Left ventricle myocardium superior (tissue), 1 donor: ENCODE data around the gene ELOVL6. TPM values are rescaled to one million over a fixed set of nuclear protein-coding genes. Genes with fewer than 3 reads are reported as not detected.
"Not testable (repeated sequence)": the region's sequence is repeated elsewhere in the genome, so short reads cannot be mapped to it uniquely, and the experiment has no call there.

Source experiments
- ATAC-seq: fragments of 200-7000 bp; cut with Tn5 transposase; one replicate; pipeline ENCODE4 v1.9.1; 2020; ENCODE audit warnings: mild to moderate bottlenecking, moderate library complexity
- DNase-seq: peaks from one replicate; pipeline ENCODE4 v3.0.0-alpha.2; 2020
- intact Hi-C: fragments of 100-400 bp; cut with micrococcal nuclease; formaldehyde crosslinking; loops from one replicate; pipeline ENCODE4 v1.11.0; 2022
- total RNA-seq: library from RNA; stranded (reverse); fragmentation: NEBNext Ultra II Directional; extraction: Animal tissue kit (Norgen Biotek cat#: 25700); gene quantifications from one replicate; pipeline ENCODE4 v1.2.1, GENCODE V29; 2021
- donor health status: DM: no; HTN: yes; CAD: no; lungs with severe emphysema.

The ELOVL6 gene
- total RNA-seq, 1 donor from 2014 or later, result 1.0 TPM

- ATAC-seq, result no peak
- intact Hi-C loops, result no loop called here
Measured at GRCh38 chr4:110059556-110060191, 138.7 kb downstream of the ELOVL6 start.

GRCh38 chr4:110058677-110059076 is 139.7 kb downstream of the ELOVL6 start:
- DNase-seq, result no peak
- intact Hi-C loops, result no loop called here
- no peak for ATAC-seq

More at GRCh38 chr4:110059556-110060191, 138.7 kb downstream of the ELOVL6 start:
- DNase-seq, result no peak

- intact Hi-C loops, result no loop called here
- no peak for ATAC-seq
- no peak for DNase-seq
Measured at GRCh38 chr4:110055158-110055768, 143.2 kb downstream of the ELOVL6 start.

- intact Hi-C loops, result loop anchor here (5.0 kb wide), 1 partner anchor 162 kb away; no protein-coding TSS in a partner anchor
- ATAC-seq, result no peak
- DNase-seq, result no peak
Measured at GRCh38 chr4:110049951-110050925, 148.2 kb downstream of the ELOVL6 start.

- no peak for ATAC-seq
- intact Hi-C loops, result loop anchor here (5.0 kb wide), 1 partner anchor 166 kb away; no protein-coding TSS in a partner anchor
Measured at GRCh38 chr4:110046588-110047049, 151.8 kb downstream of the ELOVL6 start.

GRCh38 chr4:110042545-110043517 is 155.6 kb downstream of the ELOVL6 start:
- intact Hi-C loops, result no loop called here
- no peak for DNase-seq

More at GRCh38 chr4:110046588-110047049, 151.8 kb downstream of the ELOVL6 start:
- DNase-seq, result no peak

GRCh38 chr4:110041735-110042134 is 156.7 kb downstream of the ELOVL6 start:
- no peak for DNase-seq
- ATAC-seq, result no peak
- intact Hi-C loops, result no loop called here

More at GRCh38 chr4:110042545-110043517, 155.6 kb downstream of the ELOVL6 start:
- no peak for ATAC-seq

GRCh38 chr4:110039164-110039563 is 159.3 kb downstream of the ELOVL6 start:
- ATAC-seq, DNase-seq, intact Hi-C loops: not testable (repeated sequence)

GRCh38 chr4:110034026-110034393 is 164.4 kb downstream of the ELOVL6 start:
- no peak for ATAC-seq
- intact Hi-C loops, result no loop called here
- DNase-seq, result no peak

- intact Hi-C loops, result no loop called here
- no peak for DNase-seq
- ATAC-seq, result no peak
Measured at GRCh38 chr4:110033355-110034025, 164.9 kb downstream of the ELOVL6 start.

GRCh38 chr4:110032603-110033002 is 165.8 kb downstream of the ELOVL6 start:
- intact Hi-C loops, result no loop called here
- DNase-seq (no peak), ATAC-seq (peak; percentile 43)

- DNase-seq (no peak), ATAC-seq (no peak)
- intact Hi-C loops, result no loop called here
Measured at GRCh38 chr4:110025718-110026117, 172.7 kb downstream of the ELOVL6 start.

GRCh38 chr4:110025056-110025455 is 173.4 kb downstream of the ELOVL6 start:
- intact Hi-C loops, result no loop called here
- ATAC-seq (no peak), DNase-seq (no peak)

GRCh38 chr4:110022457-110022856 is 176.0 kb downstream of the ELOVL6 start:
- intact Hi-C loops, result no loop called here
- ATAC-seq (no peak), DNase-seq (no peak)

GRCh38 chr4:110020646-110021443 is 177.6 kb downstream of the ELOVL6 start:
- no peak for ATAC-seq
- no peak for DNase-seq
- intact Hi-C loops, result no loop called here

GRCh38 chr4:110020139-110020538 is 178.3 kb downstream of the ELOVL6 start:
- no peak for ATAC-seq
- intact Hi-C loops, result no loop called here
- DNase-seq, result no peak

- DNase-seq (no peak), ATAC-seq (no peak)
- intact Hi-C loops, result no loop called here
Measured at GRCh38 chr4:110019153-110019552, 179.3 kb downstream of the ELOVL6 start.
